C4-2B (cell line): ENCODE data around the gene CXCR5.

Experiments
- ZFX ChIP-seq: fragments of 450-650 bp; IDR thresholded peaks from 2 replicates; pipeline ENCODE4 v1.6.1; 2017
- TF ChIP-seq, protein P1 (sequence below): fragments of 450-650 bp; conservative IDR thresholded peaks from 2 replicates; pipeline ENCODE4 v1.5.1; 2017; ENCODE audit warnings: mild to moderate bottlenecking

DNA sequence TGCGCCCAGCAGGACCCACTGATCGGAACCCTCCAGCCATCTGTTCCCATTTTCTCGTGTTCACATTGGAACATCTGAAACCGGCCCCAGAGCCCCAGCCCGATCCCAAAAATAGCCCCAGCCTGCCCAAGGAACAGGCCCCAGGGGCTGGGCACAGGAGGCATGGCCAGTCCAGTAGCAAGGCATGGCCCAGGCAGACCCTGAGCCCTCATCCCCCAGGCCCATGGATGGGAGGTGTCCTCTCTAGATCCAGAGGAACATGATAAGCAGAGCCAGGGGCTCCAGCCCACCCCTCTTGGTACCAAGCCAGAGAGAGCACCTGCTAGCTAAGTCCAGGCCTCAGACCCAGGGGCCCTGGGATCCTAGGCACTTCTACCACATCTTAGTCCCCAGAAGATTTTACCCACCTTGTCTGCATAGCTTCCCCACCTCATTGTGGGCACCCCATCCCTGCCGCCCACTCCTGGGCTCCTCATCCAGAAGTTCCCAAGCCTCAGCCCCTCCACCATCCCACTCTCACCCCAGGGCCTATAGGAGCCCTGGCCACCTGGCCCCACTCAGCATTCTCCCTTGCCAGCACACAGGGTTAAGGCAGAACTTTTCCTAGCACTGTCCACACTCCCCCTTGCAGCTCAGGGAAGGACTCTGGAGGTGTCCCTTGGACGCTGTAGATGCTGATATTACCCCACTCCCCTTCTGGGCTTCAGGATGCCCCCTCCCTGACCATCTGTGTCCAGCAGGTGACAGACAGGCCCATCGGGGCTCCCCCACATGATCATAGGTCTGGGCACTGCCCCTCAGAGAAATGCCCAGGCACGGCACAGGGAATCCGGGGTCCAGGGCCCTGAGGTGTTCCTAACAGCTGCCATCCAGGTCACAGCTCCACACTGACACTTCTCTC is 32.5 kb downstream of the CXCR5 start:
- TF ChIP-seq, protein P1, sequence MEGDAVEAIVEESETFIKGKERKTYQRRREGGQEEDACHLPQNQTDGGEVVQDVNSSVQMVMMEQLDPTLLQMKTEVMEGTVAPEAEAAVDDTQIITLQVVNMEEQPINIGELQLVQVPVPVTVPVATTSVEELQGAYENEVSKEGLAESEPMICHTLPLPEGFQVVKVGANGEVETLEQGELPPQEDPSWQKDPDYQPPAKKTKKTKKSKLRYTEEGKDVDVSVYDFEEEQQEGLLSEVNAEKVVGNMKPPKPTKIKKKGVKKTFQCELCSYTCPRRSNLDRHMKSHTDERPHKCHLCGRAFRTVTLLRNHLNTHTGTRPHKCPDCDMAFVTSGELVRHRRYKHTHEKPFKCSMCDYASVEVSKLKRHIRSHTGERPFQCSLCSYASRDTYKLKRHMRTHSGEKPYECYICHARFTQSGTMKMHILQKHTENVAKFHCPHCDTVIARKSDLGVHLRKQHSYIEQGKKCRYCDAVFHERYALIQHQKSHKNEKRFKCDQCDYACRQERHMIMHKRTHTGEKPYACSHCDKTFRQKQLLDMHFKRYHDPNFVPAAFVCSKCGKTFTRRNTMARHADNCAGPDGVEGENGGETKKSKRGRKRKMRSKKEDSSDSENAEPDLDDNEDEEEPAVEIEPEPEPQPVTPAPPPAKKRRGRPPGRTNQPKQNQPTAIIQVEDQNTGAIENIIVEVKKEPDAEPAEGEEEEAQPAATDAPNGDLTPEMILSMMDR, result no peak
- no peak for TF ChIP-seq ZFX
